Panc1 (cell line): ENCODE results near the gene DLGAP5. TPM values are rescaled to one million over a fixed set of nuclear protein-coding genes. Genes with fewer than 3 reads are reported as not detected.
A peak's percentile ranks its signal among the peaks of the same experiment; 100 is the strongest.

Source experiments
- ATAC-seq: fragments of 200-7000 bp; cut with Tn5 transposase; 2 replicates; pipeline ENCODE4 v1.9.1; 2020; ENCODE audit warnings: mild to moderate bottlenecking, moderate library complexity
- BruUV-seq: library from RNA; stranded (reverse); fragments of 400-500 nt; replicated peaks from 2 replicates; lab custom pipeline; 2021; lab: Mats Ljungman, UMichigan
- CTCF ChIA-PET: fragments of 300-600 bp; sonication (Branson Sonifier 250); formaldehyde crosslinking; loops from one replicate; lab custom pipeline; 2022; ENCODE audit warnings: antibody characterized with exemption; lab: Charles Lee
- POLR2A ChIA-PET: fragments of 300-600 bp; sonication (Branson Sonifier 250); formaldehyde crosslinking; loops from one replicate; lab custom pipeline; 2022; ENCODE audit warnings: antibody characterized with exemption; lab: Charles Lee
- DNase-seq: peaks from one replicate; pipeline ENCODE4 v3.0.0-alpha.2; 2010; ENCODE audit warnings: low read depth, low spot score
- H3K27ac ChIP-seq: 2 replicates; pipeline ENCODE4 v1.5.1; 2011; ENCODE audit warnings: mild to moderate bottlenecking, low read length, inconsistent platforms
- H3K27me3 ChIP-seq: fragments of 200-500 bp; sonication (Bioruptor generic); 2 replicates; pipeline ENCODE4 v1.6.0; 2014; ENCODE audit warnings: low read length, inconsistent platforms; ENCODE audit not compliant: control insufficient read depth, insufficient read depth
- H3K36me3 ChIP-seq: fragments of 200-500 bp; sonication (Bioruptor generic); 2 replicates; pipeline ENCODE4 v1.5.1; 2014; ENCODE audit warnings: inconsistent platforms, mild to moderate bottlenecking, low read length, moderate library complexity; ENCODE audit not compliant: control insufficient read depth, insufficient read depth
- H3K4me1 ChIP-seq: 2 replicates; pipeline ENCODE4 v1.5.1; 2011; ENCODE audit warnings: inconsistent platforms, mild to moderate bottlenecking, low read length, moderate library complexity; ENCODE audit not compliant: control insufficient read depth, insufficient read depth
- H3K4me3 ChIP-seq, 2 experiments: 2 replicates each; pipeline ENCODE4 v1.5.1; 2011 to 2012; ENCODE audit warnings: low read depth in 2 of 2, low read length in 2 of 2, mild to moderate bottlenecking in 2 of 2, inconsistent platforms in 1 of 2, moderate library complexity in 1 of 2
- H3K9me3 ChIP-seq: fragments of 200-500 bp; sonication (Bioruptor generic); 2 replicates; pipeline ENCODE4 v1.5.1; 2014; ENCODE audit warnings: low read depth, mild to moderate bottlenecking, inconsistent platforms, low read length, moderate library complexity; ENCODE audit not compliant: control insufficient read depth, insufficient read depth
- CTCF ChIP-seq: fragments of 450-650 bp; IDR thresholded peaks from 2 replicates; pipeline ENCODE4 v1.5.1; 2017; ENCODE audit warnings: mild to moderate bottlenecking
- POLR2AphosphoS5 ChIP-seq: IDR thresholded peaks from 2 replicates; pipeline ENCODE4 v1.6.1; 2012; ENCODE audit warnings: mild to moderate bottlenecking, low read depth, low read length, moderate library complexity
- REST ChIP-seq, 2 experiments: IDR thresholded peaks; 2 replicates each; pipeline ENCODE4 v1.6.1; 2011 to 2012; ENCODE audit warnings: low read depth in 2 of 2, control low read depth in 1 of 2, low read length in 1 of 2, mild to moderate bottlenecking in 1 of 2, moderate library complexity in 1 of 2; ENCODE audit not compliant: insufficient read depth in 1 of 2
- SIN3A ChIP-seq: IDR thresholded peaks from 2 replicates; pipeline ENCODE4 v1.6.1; 2012; ENCODE audit warnings: low read depth, mild to moderate bottlenecking, low read length, moderate library complexity, borderline replicate concordance; ENCODE audit not compliant: insufficient read depth
- TCF7L2 ChIP-seq: IDR thresholded peaks from 2 replicates; pipeline ENCODE4 v1.6.1; 2011; ENCODE audit warnings: mild to moderate bottlenecking, low read depth, low read length, inconsistent platforms
- in situ Hi-C: cut with HindIII; loops from 2 replicates; pipeline ENCODE4 v1.10.0; 2016; ENCODE audit warnings: low sequenced_read_pairs, low pct_unique_long_range_greater_than_20kb
- intact Hi-C: fragments of 100-400 bp; cut with micrococcal nuclease; formaldehyde crosslinking; loops from one replicate; pipeline ENCODE4 v1.10.0; 2022; ENCODE audit not compliant: unreplicated experiment
- total RNA-seq: library from RNA; stranded (reverse); gene quantifications from one replicate; pipeline ENCODE4 v1.2.1, GENCODE V29; 2021; ENCODE audit not compliant: unreplicated experiment

Gene DLGAP5
- total RNA-seq, 1 experiment from 2014 or later = 48.7 TPM

GRCh38 chr14:55099756-55100155 lies 91.6 kb downstream of the DLGAP5 start:
- POLR2A ChIA-PET = no interaction called here
- no peaks in the 10 kb centered on the region for H3K9me3 ChIP-seq
- no peaks in the 10 kb centered on the region for H3K36me3 ChIP-seq
- ATAC-seq (no peak), DNase-seq (no peak)
- H3K4me1 ChIP-seq = peaks cover 25% of the 10 kb centered on the region
- TF ChIP-seq TCF7L2 (no peak), CTCF (no peak), POLR2AphosphoS5 (no peak), REST (IDR thresholded peaks at IDR 0.05; ENCODE audit: insufficient read depth in 1 of 2, low read depth in 2 of 2, low read length in 1 of 2) (no peak), SIN3A (no peak)
- intact Hi-C loops (no loop called here), in situ Hi-C loops (no loop called here)
- peak overlapping the region; percentile 65; the same call in 1 of the 2 replicates for H3K27ac ChIP-seq
- no TSS peak for BruUV-seq
- no peaks in the 10 kb centered on the region for H3K27me3 ChIP-seq
- CTCF ChIA-PET = no interaction called here
- H3K4me3 ChIP-seq = no peak overlapping the region

GRCh38 chr14:55098561-55098898 lies 92.9 kb downstream of the DLGAP5 start:
- in situ Hi-C loops (no loop called here), intact Hi-C loops (no loop called here)
- no TSS peak for BruUV-seq
- Histone ChIP-seq H3K4me3 (no peak overlapping the region), H3K4me1 (peaks cover 23% of the 10 kb centered on the region), H3K27ac (no peak overlapping the region; the same call in 1 of the 2 replicates), H3K9me3 (no peaks in the 10 kb centered on the region), H3K27me3 (no peaks in the 10 kb centered on the region), H3K36me3 (no peaks in the 10 kb centered on the region)
- ChIA-PET CTCF (no interaction called here), POLR2A (no interaction called here)
- no peak for ATAC-seq
- no peak for DNase-seq
- TF ChIP-seq POLR2AphosphoS5 = no peak
- no peak for TF ChIP-seq TCF7L2
- TF ChIP-seq CTCF = no peak
- no peak for TF ChIP-seq SIN3A
- TF ChIP-seq REST (IDR thresholded peaks at IDR 0.05; ENCODE audit: insufficient read depth in 1 of 2, low read depth in 2 of 2, low read length in 1 of 2) = no peak

Other genes with a start within 250 kb of the DLGAP5 start
- gene WDHD1, start 164.5 kb downstream of the DLGAP5 start, total RNA-seq = 21.7 TPM
- 19.9 TPM for gene SOCS4, start 164.3 kb downstream of the DLGAP5 start, total RNA-seq
- gene MAPK1IP1L, start 139.9 kb downstream of the DLGAP5 start, total RNA-seq = 79.4 TPM
- gene LGALS3, start 62.3 kb downstream of the DLGAP5 start, total RNA-seq = 146 TPM
- gene FBXO34, start 79.8 kb upstream of the DLGAP5 start, total RNA-seq = 18.8 TPM
- 7.1 TPM for gene ATG14, start 220.2 kb upstream of the DLGAP5 start, total RNA-seq
- gene TBPL2, start 249.0 kb upstream of the DLGAP5 start, total RNA-seq = not detected